DMS114 treated with DMSO at 0.1 percent for 48 hours (cell line): Measurements from ENCODE around the gene MLC1.

Experiments used
- DNase-seq: peaks from one replicate; lab custom pipeline; 2025; ENCODE audit not compliant: unreplicated experiment; lab: John Stamatoyannopoulos, UW

Gene MLC1

DNA sequence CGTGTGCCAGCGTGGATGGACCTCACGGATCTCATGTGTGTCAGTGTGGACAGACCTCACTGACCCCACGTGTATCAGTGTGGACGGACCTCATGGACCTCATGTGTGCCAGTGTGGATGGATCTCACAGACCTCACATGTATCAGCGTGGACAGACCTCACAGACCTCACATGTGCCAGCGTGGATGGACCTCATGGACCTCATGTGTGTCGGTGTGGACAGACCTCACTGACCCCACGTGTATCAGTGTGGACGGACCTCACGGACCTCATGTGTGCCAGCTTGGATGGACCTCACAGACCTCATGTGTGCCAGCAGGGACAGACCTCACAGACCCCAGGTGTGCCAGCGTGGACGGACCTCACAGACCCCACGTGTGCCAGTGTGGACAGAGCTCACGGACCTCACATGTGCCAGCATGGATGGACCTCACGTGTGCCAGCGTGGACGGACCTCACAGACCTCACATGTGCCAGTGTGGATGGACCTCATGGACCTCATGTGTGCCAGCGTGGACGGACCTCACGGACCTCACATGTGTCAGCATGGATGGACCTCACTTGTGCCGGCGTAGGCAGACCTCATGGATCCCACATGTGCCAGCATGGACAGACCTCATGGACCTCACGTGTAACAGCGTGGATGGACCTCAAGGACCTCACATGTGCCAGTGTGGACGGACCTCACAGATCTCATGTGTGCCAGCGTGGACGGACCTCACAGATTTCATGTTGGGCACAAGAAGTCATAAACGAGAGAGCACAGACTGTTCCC is 45.4 kb downstream of the MLC1 start:
- DNase-seq, result no peak

GRCh38 chr22:50035976-50036724 is 49.1 kb downstream of the MLC1 start:
- DNase-seq, result no peak

- DNase-seq, result no peak
These were observed 49.9 kb downstream of the MLC1 start for GRCh38 chr22:50035131-50035881.

GRCh38 chr22:50034126-50035081 is 50.8 kb downstream of the MLC1 start:
- DNase-seq, result no peak

GRCh38 chr22:50032941-50033601 is 52.2 kb downstream of the MLC1 start:
- no peak for DNase-seq

DNA sequence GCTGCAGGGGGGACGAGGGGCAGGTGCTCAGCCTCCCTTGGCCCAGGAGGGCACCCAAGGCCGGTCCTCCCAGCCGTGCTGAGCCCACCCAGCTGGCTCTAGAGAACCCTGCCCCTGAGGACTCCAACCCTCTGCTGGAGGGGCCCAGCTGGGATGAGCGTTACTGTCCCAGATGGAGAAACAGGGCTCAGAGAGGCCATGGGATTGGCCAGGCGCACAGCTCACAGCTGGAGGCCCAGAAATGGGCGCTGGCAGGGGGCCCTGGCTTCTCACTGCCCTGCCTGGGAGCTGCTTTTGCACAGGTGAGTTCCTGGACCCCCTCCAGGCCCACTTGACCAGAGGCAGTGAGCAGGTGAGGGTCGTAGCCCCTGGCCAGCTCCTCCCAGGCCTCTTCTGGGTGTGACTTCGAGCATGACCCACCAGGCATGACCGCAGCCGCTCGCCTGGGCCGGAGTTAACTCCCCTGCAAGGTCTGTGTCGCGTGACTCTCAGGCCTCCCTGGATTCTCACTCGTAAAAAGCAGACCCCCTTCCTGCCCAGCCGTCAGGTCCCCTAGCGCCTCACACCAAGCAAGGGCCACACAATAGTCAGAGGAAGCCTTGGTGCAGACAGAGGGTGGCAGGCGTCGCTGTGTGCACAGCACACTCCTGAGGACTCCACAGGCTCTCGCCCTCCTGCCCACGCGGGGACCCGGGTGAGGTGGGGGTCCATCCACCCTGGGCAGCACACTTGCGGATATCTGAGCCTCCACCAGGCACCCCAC is 52.9 kb downstream of the MLC1 start:
- DNase-seq, result no peak

GRCh38 chr22:50031189-50032091 is 53.8 kb downstream of the MLC1 start:
- DNase-seq, result no peak

DNA sequence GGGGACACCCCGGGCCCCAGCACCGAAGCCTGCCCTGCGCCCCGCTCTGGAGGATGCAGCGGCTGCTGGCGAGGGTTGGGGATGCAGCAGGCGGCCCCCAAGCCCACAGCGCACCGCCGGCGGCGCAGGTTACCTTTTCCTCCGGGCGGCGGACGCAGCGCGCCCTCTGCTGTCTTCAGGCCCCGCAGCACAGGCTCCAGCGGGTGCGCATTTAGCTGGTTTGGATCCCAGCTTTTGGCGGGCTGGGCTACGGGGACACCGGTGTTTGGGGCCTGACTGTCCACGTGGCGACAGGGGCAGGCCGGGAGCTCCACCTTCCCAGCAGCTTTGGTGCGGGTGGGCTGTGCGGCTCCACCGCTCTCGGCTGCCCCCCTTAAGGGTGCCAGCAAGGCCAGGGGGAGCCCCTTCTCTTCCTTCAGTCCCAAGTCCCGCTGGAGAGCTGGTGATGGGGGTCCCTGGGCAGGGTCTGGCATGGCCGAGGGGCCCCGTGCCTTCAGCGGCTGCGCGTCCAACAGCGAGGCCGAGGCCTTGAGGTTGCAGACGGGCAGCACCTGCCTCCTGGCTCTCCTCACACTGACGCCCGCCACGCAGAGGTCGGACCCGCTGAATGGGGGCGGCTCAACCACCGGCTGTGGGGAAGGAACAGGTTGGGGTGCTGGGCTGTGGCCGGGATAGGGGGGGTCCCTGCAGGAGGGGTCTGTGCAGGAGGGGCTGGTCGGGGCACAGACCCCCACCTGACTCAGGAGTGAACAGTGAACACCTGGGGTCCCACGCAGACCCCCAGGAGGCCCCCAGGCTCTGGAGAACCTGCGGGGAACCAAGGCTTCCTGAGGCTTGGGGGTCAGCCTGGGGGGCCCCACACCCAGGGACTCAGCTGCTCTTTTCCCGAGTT is 54.7 kb downstream of the MLC1 start:
- DNase-seq, result peak; percentile 27

DNA sequence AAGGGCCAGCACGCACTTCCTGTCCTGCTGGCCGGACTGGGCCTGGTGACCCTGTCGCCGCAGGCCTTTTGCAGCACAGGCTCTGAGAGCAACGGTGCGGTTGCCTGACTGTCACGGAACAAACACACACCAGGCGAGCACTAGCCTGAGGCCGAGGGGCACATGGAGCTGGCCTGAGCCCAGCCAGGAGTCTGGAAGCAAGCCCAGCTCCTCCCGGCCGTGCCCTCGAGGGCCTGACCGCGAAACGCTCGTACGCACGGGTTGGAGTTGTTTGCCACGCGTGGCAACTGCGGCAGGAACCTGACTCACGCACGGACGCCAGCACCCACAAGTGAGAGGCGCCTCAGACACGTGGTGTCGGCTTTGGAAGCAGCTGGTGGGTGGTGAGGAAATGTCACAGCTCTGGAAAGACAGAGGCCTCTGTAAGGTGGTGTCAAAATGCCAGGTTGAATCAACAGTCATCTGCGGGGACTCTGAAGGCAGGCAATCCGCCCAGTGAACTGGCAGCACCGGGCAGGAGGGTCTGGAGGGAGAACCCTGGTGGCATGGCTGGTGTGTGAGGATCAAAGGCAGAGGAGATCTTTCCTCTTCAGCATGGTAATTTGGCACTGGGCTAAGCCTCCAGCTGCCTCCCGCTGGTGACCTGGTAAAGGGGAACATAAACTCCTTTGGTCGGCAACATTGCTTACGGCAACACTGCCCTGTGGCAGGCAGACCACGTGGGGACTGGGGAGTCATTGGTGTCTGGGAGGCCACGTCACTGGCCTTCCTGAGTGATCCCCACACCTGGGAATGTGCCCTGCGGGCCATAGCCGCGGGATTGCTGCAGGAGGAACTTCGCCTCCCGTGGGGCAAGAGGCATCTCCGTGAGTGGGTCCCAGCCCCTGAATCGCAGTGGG is 57.3 kb downstream of the MLC1 start:
- no peak for DNase-seq

GRCh38 chr22:50025993-50026392 is 59.2 kb downstream of the MLC1 start:
- DNase-seq, result no peak

GRCh38 chr22:50022171-50022819 is 62.9 kb downstream of the MLC1 start:
- no peak for DNase-seq

DNA sequence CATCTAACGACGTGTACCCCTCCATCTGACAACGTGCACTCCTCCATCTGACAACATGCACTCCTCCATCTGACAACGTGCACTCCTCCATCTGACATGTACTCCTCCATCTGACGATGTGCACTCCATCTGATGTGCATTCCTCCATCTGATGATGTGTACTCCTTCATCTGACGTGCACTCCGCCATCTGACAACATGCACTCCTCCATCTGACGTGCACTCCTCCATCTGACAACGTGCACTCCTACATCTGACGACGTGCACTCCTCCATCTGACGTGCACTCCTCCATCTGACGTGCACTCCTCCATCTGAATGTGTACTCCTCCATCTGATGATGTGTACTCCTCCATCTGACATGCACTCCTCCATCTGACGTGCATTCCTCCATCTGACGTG is 64.6 kb downstream of the MLC1 start:
- no peak for DNase-seq

GRCh38 chr22:50019316-50019715 is 65.9 kb downstream of the MLC1 start:
- no peak for DNase-seq

DNA sequence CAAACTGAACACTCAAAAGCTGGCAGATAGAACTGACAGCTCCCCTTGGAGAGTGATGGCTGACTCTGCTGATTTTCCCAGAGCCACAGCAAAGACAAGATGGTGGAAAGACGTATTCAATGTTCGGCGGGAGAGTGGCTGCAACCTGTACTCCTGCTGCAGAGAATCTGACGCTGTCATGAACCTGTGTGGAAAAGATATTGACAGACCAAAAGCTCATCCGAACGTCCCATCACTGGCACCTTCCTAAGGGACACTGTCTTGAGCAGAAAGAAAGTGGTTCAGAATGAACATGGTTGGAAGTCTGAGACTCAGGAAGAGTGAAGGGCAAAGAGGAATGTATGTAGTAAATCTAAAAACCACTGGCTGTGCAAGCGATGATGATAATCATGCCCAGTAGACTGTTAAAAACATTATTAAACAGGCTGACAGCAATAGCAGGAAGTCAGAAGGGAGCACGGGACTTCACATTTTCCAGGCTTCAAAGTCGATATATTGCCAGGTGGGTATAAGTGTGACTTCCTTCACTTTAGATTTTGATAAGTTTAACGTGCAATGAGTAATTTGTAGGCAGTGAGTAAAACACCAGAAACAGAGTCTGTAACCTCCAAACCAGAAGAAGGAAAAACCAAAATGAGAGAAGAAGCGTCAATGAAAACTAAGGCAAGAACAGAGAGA is 66.5 kb downstream of the MLC1 start:
- no peak for DNase-seq

DNA sequence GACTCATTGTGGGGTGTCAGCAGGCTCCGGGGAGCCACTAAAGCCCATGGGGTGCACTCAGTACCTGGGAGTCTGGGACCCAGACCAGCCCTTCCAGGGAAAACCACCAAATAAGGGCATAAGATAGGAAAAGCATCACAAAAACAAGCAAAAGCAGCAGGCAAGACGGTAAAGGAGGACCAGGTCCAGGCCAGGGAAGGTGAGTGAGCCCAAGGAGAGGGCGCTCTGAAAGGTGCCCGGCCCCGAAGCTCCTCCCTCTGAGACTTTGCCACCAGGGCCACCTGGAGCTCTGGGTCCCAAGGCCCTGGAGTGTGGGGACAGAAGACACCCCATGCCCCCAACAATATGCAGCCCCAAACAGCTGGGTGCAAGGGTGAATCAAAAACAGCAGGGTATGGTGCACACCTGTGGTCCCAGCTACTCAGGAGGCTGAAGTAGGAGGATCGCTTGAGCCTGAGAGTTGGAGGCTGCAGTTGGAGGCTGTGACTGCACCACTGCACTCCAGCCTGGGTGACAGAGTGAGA is 67.5 kb downstream of the MLC1 start:
- no peak for DNase-seq
